NCI-H2029 (cell line): Measurements from ENCODE around the gene SON.
"Not testable (repeated sequence)": the region's sequence is repeated elsewhere in the genome, so short reads cannot be mapped to it uniquely, and the experiment has no call there.

Source experiments
- DNase-seq: peaks from one replicate; lab custom pipeline; 2025; lab: John Stamatoyannopoulos, UW

SON gene

DNA sequence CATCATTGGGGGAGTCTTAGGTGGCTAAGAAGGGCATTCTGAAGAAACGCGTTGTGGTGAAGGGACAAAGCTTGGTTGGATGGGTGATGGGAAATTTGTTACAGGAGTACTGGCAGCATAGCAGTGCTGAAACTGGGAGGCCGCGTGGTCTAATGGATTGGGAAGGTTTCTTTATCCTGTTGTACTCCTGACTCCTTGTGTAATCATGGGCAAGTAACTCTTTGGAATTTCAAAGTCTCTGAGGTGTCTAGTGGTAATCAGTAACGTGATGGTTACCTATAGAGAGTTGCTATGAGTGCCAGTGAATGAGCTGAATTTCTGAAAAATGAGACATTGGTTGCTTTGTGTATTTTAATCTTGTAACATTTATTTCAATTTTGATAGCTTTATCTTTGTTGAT lies 27.2 kb downstream of the SON start:
- no peak for DNase-seq

DNA sequence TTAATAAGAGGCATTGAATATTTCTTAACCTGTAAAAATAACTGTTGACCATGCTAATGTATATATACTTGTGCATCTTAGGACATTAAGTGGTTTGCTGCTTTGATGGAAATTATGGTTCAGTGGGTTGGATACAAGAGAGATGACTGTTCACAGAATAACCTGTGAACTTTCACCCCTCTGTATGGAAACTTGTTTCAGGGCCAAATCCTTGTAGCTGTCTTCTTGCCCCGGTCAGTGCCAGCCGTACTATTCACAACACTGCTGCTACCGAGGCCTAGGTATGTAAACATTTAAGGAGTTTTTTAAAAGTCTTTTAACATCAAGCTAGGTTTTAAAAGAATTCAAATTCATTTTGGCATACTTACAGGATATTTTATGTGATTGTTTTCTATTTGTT lies 29.5 kb downstream of the SON start:
- DNase-seq = no peak

DNA sequence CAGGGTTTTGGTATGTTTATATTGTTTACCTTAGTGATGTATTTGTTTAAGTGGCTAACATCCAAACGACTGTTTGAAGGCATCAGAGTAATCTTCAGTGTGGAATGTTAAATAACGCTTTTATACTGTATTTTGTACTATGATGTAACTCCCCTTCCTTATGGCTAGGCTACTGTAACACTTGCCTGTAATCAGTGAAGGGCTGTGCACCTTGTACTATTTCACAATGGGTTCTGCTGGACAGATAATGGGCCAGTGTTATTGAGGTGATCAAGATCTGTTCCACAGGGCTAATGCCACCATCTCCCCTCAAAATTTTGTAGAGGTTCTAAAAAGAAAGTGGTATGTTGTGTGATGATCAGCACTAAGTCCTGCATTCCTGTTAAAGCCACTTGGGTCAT lies 33.9 kb downstream of the SON start:
- DNase-seq = not testable (repeated sequence)

DNA sequence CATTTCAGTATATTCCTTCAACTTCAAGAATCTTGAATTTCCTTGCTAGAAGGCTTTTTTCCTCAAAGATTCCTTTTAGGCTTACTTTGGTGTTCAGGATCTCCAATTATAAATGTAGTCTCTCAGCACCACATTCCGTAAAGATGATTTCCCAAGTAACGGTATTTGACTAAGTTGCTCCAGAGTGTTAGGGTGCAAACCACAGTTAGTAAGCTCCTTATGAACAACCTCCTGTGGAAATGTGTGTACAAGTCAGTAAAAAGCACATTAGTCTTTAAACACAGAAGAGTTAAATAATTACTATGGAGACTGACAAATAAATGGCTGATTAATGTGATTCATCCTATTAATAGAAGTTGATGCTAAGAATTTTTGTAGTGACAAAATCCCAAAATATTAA lies 35.4 kb downstream of the SON start:
- DNase-seq = no peak

DNA sequence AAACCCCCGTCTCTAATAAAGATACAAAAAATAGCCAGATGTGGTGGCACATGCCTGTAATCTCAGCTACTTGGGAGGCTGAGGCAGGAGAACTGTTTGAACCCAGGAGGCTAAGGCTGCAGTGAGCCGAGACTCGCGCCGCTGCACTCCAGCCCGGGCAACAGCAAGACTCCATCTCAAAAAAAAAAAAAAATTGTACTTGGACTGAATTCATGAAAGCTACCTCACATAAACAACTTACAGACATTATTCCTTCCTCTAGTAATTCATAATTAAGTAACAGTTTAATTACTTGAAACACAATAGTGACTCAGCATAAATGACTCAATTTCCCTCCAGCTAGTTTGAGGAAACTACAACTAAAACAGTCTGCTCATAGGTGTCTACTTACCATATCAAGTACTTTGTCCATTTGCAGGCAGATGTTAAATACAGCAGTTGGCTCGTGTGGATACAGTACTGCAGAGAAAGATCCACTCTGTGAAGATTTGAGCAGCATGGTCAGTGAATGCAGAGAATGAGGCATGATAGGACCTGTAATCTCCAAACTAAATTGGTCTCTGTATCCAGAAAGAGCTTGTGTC lies 36.2 kb downstream of the SON start:
- DNase-seq = no peak

DNA sequence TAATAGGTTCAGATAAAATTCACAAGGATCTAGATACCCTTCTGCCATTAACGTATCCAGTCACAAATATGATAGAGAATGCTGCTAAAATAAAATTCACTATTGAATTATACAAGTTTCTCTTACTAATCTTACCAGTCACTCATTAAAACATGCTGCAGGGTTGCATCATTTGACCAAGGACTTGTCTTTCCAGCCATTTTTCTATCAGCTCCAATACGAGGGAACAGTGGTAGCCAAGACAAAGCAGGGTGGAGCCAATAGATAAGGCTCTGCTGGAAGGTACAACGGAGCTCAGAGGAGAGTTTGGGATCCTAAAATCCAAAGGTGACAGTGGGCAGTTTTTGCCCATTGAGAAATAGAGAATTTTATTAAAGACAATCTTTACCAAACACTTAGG lies 41.6 kb downstream of the SON start:
- no peak for DNase-seq

DNA sequence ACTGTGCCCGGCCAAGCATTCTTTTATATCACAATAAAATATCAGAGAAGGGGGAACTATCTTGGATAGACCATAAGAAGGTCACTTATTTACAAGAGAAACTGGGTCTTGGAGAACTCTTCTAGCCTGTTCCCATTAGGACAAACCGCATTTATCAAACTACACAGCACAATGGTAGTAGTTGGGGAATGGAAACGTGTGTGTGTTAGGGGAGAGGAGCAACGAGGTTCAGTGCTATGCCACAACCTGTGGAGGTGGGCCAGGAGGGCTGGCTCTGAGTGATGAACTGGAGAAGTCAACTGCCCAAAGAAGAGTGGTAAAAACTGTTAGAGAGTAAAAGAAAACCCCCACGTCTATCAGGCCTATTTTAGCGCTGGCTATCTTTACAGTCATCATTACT lies 44.1 kb downstream of the SON start:
- no peak for DNase-seq

DNA sequence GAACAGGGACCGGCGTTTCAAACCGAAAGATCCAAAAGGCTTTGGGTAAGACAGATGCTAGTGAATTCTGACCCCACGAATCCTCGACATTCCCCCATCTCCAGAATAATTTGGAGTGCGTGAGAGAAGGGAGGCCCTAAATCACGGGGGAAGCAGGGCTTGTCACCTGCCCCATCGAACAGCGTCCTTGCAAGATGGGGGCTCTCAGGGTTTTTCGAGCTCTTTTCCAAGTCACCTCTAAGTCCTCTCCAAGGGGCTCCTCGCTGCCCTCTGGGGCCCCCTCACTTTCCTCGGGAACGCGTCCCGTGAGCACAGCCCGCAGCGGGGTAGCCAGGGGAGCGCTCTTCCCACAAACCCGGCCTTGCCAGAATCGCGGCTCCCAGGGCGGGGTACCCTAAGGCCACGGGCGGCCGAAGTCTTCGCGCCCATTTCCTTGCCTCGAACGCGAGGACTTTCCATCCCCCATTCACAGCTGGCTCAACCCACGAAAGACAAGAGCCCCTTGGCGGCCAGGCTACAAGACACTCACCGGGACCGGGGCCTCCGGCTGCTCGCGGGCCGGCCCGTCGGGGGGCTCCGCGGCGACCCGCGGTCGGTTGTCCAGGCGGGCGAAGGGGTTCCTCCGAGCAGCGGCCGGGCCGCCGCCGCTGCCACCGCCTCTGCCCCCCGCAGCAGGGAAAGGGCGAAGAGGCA lies 45.1 kb downstream of the SON start:
- peak; percentile 23 for DNase-seq

DNA sequence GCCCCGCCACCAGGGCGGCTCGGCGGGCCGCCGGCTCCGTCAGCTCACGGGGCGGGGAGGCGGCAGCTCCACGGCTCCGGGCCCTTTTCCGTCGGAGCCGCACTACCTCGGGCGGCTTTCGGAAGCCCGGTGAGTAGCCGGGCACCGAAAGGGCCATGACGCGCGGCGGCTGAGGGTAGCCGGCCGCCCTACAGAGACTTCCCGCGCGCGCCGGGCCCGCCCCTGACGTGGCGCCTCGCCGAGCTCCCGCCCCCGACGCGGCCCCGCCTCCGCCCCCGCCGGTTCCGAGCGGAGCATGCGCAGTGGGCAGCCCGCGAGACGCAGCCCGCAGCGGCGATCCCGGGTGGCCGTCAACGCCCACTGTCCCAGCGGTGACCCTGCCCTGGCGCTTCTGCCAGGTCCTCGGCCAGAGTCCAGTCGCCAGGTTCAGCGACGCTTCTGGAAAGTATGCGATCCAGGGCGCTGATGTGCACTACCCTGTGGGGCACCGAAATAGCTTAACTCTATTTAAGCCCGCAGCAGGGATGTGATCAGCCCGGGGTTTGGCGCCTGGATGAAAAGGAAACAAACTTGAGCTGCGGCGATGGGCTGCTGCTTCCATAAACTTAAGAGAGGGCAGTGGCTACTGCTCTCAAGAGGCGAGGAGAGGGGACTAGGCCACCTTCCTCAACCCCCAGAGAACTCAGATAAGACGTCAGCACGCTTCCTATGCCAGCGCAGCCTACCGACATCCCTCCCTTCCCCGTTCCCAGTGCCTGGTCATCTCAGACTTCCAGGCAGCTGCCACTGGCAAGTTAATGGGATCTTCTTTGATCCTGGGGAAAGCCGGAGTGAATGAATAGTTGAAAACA lies 45.9 kb downstream of the SON start, which contains the start of gene DONSON:
Gene DONSON (minus strand): TSS at position 200 of the 851 bp plus-strand sequence. CDS start 43 bp downstream, at position 157.
- peak; percentile 76 for DNase-seq

DNA sequence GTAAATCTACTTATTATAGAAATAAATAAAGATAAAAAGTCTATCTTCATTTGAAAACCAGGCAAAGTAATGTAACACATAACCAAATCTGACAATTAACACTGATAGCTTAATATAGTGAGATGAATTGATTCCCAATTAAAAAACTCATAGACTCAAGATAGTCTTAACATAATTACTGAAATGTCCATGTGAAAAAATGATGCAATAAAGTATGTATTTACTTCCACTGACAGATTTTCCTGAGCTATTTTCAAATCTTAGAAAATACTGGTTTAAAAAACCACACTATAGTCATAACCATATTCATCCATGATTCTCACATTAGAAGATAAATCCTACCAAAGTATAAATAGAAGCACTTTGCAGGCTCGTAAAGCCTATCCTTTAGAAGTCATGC lies 55.2 kb downstream of the SON start:
- DNase-seq = no peak

DNA sequence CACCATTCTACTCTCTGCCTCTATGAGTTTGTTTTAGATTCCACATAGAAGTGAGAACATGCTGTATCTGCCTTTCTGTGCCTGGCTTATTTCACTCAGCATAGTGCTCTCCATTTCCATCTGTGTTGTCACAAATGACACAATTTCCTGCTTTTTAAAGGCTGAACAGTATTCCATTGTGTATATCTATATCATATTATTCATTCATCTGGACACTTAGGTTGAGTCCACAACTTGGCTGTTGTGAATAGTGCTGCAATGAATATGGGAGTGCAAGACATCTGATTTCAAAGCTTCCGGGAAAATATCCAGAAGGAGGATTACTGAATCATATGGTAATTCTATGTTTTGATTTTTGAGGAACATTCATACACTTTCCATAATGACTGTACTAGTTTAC lies 65.7 kb downstream of the SON start:
- no peak for DNase-seq

DNA sequence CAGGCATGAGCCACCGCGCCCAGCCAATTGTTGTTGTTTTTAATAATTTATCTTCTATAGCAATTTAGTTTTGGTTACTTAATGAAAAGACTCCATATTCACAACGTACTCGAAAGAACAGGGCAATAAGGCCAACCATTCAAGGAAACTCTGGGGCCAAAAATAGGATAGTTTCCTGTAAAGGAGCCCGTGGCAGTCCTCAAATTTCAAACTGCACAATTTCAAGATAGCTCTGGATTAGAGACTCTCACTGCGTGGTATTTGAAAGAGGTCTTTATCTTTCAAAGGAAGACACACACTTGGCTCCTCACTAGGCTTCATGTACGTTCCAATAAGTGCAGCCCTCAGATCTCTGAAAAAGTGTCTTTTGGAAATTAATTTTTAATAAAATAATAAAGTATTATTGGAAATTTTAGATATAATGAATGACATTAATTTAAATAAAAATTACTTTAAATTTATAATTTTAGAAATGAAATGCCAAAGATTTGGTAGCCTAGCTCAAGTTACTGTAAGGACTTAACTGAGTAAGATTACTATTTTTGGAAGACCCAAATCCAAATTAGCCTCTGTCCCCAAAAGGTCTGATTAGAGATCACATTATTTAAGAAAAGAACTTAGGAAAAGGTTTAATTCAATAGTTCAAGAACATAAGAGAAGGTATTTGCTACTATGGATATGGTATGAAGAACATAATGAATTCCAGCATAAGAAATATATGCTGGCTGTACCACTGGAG lies 68.3 kb downstream of the SON start:
- no peak for DNase-seq

DNA sequence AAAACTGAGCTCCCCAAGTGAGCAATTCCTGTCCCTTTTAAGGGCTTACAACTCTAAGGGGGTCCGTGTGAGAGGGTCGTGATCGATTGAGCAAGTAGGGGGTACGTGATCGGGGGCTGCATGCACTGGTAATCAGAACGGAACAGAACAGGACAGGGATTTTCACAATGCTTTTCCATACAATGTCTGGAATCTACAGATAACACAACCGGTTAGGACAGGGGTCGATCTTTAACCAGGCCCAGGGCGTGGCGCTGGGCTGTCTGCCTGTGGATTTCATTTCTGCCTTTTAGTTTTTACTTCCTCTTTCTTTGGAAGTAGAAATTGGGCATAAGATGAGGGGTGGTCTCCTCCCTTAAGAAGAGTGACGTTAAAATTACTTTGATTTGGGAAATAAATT lies 74.7 kb downstream of the SON start:
- DNase-seq = not testable (repeated sequence)

DNA sequence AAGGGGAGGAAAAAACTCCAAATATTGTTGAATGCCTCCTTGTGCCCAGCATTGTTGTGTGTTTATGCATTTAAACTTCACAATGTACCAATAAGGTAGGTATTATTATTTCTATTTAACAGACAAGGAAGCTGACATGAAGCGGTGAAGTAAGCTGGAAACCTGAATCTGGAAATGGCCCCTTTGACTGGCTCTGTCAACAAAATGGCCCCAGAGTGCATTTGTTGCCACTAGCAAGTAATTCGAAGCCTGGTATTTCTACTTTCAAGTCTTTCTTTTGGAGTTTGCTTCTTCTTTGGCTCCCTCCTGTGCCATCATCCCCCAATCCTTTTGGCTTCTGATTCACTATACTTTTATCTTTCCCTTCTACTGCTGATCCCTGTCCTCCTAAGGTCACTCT lies 75.6 kb downstream of the SON start:
- DNase-seq = no peak

DNA sequence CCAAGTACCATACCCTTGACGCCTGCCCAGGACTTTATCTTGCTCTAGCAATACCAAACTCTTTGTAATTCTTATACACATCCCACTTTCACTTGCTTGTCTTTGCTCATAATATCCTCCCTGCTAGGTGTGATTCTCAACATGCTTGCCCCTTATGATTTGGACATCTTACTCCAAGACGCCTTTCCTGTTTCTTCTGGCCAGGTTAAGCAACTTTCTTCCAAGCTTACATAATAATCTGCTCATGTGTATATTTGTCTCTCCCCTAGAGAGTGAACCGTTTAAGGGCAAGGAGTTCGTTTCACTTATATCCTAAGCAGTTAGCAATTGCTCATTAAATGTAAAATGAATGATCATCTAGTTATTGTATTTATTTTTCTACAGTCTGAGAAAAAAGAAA lies 76.9 kb downstream of the SON start:
- no peak for DNase-seq

DNA sequence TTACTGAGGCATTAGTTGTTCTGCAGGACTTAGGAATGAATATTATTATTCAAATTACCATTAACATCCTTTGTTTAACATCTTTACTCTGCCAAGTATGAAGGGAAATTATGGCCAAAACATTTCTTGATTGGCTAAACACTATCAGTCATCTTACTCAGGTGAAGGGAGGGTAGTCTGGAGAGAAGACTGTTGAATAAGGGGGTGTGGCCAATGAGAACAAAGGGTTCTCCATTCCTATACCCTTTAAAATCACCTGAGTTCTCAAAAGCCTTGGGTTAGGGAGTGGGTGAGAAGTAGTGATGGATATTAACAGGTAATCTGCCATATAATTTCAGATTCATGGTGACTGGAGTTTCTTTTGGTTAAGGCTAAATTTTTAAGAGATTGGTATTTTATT lies 79.4 kb downstream of the SON start:
- DNase-seq = no peak

DNA sequence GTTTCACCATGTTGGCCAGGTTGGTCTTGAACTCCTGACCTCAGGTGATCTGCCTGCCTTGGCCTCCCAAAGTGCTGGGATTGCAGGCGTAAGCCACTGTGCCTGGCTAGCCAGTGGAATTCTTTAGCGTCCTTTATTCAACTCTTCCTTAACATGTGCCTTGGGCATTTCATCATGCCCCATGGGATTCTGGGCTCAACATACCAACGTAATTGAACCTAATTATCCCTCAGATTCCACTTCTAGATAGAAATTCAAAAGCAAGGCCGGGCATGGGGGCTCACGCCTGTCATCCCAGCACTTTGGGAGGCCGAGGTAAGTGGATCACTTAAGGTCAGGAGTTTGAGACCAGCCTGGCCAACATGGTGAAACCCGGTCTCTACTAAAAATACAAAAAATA lies 83.3 kb downstream of the SON start:
- DNase-seq = not testable (repeated sequence)
